COR-L47 (cell line): Measurements from ENCODE around the gene PPIL4.
A peak's percentile ranks its signal among the peaks of the same experiment; 100 is the strongest.
"Not testable (repeated sequence)": the region's sequence is repeated elsewhere in the genome, so short reads cannot be mapped to it uniquely, and the experiment has no call there.

Experiments used
- DNase-seq: peaks from one replicate; lab custom pipeline; 2025; lab: John Stamatoyannopoulos, UW

The PPIL4 gene

DNA sequence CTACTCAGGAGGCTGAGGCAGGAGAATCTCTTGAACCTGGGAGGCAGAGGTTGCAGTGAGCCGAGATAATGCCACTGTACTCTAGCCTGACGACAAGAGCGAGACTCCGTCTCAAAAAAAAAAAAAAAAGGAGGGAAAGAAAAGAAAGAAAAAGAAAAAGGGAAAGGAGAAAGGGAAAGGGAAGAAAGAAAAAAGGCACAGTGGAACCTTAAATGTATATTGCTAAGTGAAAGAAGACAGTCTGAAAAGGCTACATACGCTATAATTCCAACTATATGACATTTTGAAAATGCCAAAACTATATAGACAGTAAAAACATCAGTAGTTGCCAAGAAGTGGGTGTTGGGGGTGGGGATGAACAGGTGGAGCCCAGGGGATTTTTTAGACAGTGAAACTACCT lies 16.2 kb downstream of the PPIL4 start:
- no peak for DNase-seq

DNA sequence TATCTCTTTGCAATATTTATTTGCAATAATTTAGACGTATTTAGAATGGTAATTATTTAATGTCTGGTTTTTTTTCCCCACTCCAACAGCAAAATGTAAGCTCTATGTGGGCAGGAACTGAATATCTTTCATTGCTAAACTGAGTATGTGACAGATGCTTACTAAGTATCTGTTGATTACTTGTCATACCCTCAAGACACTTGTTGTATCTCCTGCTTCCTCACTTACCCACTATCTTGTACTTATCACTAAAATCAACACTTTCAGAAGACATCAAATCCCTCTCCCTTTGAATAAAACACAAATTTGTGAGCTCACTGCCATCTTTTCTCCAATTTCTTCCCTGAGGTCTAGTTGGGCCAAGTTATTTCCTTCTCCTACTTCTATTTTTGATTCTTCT lies 30.3 kb downstream of the PPIL4 start:
- DNase-seq, result no peak

DNA sequence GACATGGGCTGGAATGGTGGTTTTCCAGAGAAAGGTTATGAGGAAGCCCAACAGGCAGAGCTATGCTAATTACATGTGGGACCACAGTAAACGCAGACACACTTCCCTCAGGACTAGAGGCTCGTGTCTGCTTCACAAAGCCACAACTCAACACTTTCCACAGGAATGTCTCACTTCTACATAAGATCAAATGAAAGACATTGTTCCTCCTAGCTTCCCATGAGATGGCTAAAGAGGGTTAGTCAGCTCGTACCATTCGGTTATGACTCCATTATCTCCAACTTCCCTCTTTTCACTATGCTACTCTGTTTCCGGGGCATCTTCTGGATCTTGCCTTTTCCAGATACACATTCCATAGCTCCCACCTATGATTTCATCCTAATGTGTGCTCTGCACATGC lies 31.9 kb downstream of the PPIL4 start:
- no peak for DNase-seq

DNA sequence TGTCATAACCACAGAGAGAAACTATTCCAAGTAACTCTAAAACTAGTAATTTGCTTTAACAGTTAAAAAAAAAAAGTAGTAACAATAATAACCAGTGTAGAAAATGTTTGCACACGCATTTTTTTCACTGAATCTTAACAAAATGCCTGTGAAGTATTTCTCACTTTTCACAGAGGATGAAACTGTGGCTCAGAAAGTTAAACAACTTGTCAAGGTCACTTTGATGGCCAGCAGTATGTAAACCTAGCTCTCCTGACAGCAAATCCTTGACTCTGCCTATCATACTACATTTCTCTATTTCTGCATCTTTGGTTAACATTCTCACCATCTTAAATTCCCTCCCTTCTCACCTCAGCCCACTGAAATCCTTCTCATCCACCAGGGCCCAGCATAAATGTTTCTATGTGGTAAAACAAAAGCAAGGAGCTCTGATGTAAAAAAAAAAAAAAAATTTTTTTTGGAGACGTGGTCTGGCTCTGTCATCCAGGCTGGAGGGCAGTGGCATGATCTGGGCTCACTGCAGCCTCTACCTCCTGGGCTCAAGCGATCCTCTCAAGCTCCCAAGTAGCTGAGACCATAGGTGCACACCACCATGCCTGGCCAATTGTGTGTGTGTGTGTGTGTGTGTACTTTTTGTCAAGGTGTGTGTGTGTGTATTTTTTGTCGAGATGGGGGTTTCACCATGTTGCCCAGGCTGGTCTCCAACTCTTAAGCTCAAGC lies 34.9 kb downstream of the PPIL4 start:
- no peak for DNase-seq

DNA sequence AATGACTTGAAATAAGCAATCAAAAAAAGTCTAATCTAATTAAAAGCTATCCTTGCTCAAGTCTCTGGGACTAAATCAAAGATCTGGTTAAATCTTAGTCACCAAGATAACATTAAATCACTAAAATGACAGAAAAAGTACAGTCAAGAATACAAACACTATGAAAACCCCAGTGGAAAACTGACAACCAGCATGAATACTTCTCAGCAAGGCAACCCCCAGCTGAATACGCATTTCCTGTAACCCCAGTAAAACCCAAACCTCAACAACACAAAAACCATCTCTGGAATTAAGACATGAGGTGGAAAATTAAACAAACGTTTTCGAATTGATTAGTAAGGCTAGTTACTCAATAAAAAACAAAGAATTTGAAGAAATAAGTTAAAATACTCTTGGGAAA lies 37.4 kb downstream of the PPIL4 start:
- no peak for DNase-seq

DNA sequence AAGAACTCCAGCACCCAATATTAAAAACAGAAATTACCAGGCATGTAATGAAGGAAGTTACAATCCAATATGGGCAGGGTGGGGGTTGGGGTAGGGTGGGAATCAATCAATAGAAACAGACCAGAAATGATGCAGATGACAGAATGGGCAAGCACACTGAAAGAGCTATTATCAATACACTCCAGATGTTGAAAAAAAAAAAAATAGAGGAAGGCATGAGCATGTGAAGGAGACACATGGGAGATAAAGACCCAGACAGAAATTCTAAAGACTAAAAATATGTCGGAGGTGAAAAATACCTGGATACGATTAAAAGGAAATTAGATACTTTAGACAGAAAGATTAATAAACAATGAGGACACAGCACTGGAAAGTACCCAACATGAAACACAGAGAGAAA lies 42.0 kb downstream of the PPIL4 start:
- DNase-seq, result no peak

DNA sequence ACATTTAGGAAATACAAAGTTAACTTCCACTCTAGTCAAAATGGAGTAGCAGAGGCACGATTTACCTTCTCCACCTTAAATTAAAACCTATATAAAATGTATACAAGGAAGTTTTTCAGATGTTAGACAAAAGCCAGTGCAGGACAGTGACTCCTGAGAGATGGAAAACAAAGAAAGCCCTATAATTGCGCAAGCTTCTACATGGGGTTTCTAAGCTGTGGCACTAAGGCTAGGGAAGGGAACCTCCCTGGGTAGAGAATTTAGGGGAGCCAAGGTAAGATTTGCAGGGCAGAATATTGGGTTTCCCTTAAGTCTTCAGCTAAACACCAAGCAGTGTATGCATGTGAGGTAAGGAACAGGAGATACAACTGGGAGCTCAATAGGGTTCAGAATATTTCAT lies 42.6 kb downstream of the PPIL4 start:
- no peak for DNase-seq

DNA sequence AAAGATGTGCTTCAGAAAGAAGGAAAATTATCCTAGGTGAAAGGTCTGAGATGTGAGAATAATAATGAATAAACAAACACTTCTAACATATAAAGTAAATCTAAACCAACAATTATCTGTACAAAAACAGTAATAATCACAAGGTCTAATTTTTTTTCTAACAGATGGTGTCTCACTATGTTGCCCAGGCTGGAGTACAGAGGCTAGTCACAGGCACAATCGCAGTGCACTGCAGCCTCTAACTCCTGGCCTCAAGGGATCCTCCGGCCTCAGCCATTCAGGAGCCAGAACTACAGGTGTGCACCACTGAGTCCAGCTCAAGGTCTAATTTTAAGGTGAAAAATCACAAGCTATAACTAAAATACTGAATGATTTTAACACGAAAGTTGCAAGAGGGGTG lies 44.1 kb downstream of the PPIL4 start:
- DNase-seq, result no peak

DNA sequence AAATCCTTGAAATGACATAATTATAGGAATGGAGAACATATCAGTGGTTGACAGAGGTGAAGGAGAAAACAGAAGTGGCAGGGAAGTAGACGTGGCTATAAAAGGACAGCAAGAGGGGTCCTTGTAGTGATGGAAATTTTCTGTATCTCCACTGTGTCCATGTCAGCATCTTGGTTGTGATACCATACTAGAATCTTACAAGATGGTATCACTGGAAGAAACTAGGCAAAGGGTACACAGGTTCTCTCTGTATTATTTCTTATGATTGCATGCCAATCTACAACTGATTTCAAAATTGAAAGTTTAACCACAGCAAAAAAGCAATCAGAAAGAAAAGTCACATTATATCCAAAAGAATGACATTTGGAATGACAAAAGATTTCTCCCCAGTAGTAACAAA lies 44.6 kb downstream of the PPIL4 start:
- DNase-seq, result no peak

DNA sequence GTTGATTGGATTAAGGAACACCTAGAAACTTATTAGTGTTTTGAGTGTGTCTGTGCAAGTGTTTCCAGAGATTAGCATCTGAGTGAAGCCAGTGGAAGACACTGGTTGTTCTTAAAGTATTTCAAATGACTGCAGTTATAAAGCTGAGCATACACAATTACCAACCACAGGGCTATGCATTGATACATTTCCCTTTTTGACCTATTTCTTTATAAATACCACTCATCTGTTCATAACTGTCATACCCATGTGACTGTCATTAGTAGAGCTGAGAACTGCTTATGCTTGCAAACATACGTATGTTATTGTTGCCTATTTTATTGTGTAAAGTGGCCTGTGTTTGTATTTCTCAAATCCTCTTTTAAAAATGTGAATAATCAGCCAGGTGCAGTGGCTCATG lies 45.7 kb downstream of the PPIL4 start:
- DNase-seq, result no peak

DNA sequence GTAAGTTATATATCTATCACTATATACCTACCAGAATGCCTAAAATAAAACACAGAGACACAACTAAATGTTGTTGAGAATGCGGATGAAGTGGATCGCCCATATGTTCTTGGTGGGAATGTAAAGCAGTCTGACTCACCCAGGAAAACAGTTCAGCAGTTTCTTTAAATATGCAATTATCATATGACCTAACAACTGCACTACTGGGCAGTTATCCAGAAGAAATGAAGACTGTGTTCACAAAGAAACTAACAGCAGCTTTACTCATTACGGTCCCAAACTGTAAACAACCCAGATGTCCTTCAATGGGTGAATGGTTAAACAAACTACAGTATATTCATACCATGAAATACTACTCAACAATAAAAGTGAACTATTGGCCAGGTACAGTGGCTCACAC lies 46.8 kb downstream of the PPIL4 start:
- DNase-seq, result peak; percentile 12

DNA sequence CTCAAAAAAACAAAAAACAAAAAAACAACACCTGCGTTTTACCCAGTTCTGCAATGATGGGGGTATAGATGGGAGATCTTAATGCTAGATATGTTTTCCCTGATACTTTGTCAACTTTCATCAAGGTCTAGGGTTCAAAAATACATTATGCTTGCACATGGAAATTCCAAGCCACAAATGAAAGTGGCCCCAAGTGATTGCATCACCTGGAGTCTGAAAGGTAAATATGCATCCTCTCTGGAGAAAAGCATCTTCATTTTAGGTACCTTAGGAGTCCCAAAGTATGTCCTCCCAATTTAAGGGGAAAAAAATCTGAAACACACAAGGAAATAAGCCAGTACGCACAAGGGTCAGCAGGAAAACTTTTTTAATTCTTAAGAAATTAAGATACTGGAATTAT lies 48.5 kb downstream of the PPIL4 start:
- DNase-seq, result no peak

DNA sequence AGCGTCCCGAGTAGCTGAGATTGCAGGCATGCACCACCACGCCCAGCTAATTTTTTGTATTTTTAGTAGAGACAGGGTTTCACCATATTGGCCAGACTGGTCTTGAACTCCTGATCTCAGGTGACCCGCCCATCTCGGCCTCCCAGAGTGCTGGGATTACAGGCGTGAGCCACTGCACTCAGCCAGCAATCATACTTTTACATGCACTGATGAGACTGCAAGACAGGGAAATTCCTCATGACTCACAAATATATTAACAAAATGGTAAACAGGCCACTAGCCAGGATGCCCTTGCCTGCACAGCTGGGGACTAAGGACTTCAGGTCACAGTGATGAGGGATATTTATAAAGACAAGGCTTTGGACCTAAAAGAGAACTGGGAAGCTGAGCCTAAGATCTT lies 49.2 kb downstream of the PPIL4 start:
- DNase-seq, result not testable (repeated sequence)

DNA sequence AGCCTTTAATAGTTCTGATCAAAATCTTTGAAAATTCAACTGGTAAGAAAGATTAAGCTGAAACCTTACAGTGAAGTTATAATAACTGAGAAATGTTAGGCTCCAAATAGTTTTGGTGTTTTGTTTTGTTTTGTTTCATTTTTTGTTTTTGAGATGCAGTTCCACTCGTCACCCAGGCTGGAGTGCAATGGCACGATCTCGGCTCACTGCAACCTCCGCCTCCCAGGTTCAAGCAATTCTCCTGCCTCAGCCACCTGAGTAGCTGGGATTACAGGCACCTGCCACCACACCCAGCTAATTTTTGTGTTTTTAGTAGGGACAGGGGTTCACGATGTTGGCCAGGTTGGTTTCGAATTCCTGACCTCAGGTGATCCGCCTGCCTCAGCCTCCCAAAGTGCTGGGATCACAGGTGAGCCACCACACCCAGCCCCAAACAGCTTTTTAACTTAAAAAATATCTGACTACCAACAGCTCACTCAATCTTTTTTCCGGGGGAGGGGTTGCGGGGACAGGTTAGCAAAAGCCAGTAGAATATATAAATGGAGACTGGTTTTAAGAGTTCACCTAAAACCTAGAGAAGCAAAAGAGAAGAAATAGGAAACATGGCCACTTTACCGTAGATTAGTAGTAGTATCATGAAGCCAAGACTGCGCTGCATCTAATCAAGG lies 50.4 kb downstream of the PPIL4 start:
- DNase-seq, result not testable (repeated sequence)

DNA sequence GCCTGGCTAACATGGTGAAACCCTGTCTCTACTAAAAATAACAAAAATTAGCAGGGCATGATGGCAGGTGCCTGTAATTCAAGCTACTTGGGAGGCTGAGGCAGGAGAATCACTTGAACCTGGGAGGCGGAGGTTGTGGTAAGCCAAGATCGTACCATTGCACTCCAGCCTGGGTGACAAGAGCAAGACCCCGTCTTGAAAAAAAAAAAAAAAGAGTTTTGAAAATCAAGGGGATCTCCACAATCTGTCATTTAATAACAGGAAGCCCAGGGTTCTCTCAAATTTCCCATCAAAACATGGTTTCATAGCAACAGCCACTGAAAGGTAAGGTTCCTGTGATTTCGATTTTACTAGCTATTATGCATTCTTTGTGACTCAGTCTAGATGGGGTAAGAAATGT lies 51.0 kb downstream of the PPIL4 start:
- not testable (repeated sequence) for DNase-seq

DNA sequence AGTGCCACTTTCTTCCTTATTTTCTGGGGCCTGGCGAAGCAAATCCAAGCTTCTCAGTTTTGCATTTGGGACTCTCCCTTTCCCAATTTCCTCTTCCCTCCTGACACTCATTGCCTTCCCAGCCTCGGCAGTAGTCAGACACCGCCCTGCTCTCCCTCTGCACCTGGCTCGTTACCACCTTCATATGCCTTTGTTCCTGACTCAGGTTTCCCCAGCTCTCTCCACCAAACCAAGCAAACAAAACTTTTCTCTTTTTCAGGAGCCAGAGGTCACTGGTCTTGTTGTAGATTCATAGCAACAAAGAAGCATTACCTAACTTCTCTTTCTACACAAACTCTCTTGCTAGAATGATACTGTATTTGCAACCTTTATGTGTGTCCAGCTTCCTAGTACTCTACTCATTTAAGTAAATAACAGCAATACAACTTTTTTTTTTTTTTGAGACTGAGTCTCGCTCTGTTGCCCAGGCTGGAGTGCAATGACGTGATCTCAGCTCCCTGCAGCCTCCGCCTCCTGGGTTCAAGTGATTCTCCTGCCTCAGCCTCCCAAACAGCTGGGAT lies 52.0 kb downstream of the PPIL4 start:
- DNase-seq, result no peak

DNA sequence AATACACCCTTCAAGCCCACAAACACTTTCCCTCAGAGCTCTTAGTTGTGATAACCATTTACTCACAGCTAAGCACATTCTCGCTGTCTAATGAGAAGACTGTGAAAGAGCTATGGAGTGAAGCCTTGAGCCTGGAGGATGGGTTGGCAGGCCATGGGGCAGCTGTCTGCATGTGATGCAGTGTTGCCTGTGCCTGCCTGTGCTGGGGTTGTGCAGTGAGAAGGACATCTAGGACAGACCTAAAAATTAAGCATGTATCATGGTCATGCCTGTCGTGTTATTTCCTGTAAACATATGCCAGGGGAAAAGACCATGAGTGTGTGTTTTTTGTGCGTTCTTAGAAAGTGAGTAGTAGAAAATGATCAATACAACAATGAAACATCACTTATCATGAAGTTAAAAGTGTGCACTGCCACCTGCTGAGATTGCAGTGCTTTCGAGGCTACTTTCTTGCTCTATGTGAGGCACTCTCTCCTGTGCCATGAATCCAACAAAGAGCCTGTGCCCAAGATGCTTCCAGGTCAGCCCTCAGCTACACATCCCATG lies 53.0 kb downstream of the PPIL4 start:
- DNase-seq, result no peak

DNA sequence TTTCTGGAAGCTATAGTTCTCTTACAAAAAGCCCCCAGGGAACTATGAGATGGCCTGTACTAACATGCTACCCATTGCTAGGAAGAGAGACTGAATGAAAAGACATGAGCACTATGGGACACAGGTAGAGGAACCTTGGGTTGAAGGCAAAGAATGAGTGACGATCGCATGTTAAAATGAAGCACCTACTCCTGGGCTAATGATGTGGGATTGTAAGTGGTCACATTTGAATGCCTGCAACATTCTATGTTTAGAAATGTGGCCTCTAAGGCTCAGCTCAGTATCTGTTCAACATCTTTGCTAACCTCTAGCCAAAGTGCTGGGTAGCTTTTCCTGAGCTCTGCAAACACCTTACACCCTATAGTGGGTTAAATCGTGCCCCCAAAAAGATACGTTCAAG lies 55.9 kb downstream of the PPIL4 start:
- no peak for DNase-seq

DNA sequence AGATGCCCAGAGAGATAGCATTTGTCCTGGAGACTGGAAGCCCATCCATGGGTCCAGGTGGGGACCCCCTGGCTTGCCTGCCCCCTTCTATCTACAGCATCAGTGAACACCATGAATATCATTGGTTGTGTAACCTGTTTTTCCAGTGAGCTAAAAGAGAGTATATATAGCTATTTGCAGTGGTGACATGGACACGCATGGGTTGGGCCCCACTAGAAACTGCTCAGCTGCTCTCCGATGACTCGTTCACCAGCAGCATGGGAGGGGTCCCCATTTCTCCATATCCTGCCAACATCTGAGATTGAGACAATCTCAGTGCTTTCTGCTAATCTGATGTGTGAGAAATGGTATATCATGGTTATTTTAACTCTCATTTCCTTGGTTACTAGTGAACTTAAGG lies 57.0 kb downstream of the PPIL4 start:
- no peak for DNase-seq

DNA sequence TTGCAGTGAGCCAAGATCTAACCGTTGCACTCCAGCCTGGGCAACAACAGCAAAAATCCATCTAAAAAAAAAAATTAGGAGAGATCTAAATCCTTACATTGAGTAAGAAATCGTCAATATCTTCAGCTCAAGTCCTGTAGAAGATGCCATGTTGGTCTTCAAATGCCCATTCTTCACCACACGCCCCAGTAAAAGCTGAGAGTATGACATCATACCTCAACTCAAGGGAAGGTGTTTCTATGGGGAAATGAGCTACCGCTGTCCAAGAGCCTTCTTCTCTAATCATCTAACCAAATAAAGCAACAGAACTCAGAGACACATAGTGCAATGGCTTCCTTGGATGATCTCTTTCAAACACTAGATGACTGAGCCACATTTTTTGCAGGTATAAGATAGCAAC lies 58.5 kb downstream of the PPIL4 start:
- no peak for DNase-seq

DNA sequence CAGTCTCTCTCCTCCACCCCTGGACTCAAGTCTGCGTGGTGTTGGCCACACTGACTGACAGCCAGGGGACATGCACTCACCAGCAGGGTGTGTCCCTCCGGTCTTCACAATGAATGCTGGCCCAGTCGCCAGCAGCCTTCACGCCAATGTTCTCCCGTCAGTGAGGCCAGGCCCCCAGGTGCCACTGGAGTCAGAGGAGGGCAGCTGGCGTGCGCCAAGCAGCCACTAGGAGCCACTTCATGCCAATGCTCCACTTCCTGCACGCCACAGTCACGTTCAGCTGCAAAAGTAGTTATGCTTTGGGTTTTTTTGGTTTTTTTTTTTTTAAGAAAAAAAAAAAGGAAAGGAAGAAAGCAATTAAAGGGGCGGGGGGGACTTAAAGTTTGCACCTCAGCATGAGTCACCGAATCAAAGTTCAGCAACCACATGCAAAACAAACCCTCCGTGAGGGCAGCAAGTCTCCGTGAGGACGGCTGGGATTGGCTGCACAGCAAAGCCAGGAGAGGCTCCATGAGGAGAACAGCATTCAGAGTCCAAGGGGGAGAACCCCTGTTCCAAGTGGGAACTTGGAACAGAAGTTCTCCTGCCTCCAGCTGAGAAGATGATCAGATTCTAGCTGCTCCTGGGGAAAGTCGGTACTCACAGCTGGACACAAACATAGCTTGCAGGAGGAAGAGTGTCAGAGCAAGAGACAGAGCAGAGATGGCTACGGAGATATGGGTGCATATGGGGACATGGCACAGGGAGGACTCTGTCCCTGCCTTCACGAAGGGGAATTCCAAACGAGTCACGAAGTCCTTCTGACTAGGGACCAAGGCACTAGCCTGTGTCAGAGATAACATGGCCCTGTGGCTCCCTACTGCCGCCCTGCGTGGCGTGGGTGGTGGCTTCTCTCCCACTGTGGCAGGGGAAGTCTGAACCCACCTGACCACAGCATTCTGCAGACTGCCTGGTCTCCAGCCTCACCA lies 60.8 kb downstream of the PPIL4 start, which contains the start of gene ZC3H12D:
TSS of gene ZC3H12D (minus strand) at position 282 of the 968 bp plus-strand sequence. CDS start 10,471 bp downstream, outside the sequence.
- DNase-seq, result no peak
